ENCODE data around the gene SIRT5.

SIRT5 gene

DNA sequence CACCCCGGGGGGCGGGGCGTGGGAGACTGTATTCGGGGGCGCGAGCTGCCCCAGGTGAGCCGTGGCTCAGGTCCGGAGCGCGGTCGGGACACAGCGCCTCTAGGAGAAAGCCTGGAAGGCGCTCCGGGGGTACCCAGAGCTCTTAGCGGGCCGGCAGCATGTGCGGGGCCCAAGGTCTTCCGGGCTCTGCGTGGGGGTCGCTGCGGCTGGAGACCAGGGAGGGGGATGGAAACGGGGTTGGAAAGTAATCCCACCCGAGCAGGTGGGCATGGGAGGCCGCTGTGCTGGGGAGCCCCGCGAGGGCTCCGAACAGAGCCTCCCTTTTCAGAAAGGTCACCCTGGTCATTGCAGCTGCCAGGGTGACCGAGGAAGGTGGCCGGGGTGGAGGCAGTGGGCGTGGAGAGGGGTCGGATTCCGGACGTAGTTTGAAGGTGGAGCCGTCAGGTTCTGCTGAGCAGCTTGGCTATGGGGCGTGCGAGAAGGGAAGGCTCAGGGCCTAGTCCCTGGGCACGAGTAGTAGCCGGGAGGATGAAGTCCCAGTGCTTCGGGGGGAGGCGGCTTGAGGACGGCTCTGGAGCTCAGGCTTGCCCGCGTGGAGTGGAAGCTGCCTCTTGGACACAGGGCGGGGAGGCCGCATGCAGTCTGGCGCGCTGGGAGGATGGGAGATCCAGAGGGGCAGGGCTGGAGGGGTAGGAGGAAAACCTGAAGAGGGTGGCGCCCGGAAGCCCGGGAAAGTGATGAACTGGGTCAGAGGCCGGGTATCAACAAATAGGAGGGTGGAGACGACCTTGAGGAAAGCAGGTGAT is at the start of gene SIRT5:
Gene SIRT5, plus strand, starts transcription at position 31 of the 806 bp plus-strand sequence. CDS start 9,510 bp downstream, outside the sequence.
- in situ Hi-C loops (cut with HindIII; ENCODE audit: low sequenced_read_pairs) = no loop called here

DNA sequence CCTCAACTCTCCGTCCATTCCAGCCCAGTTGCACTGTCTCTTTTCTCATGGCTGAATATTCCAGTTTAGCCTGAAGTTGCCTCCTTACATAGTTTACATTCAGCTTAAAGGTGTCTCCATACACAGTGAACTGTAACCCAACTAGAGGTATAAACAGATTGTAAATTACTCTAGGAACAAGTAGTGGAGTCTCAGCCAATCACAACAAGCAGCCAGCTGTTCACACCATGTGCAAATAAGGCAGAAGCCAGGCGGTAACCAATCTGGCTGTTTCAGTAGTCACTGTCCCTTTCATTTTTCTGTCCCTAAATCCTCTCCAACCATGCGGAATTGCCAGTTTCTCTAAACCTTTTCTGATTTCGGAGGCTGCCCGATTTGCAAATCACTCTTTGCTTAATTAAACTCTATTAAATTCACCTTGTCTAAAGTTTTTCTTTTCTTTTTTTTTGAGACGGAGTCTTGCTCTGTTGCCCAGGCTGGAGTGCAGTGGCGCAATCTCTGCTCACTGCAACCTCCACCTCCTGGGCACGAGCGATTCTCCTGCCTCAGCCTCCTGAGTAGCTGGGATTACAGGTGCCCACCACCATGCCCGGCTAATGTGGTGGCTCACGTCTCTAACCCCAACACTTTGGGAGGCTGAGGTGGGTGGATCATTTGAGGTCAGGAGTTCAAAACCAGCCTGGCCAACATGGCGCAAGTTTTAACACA is 49.4 kb upstream of the SIRT5 start:
- in situ Hi-C loops (cut with HindIII; ENCODE audit: low sequenced_read_pairs) = no loop called here

DNA sequence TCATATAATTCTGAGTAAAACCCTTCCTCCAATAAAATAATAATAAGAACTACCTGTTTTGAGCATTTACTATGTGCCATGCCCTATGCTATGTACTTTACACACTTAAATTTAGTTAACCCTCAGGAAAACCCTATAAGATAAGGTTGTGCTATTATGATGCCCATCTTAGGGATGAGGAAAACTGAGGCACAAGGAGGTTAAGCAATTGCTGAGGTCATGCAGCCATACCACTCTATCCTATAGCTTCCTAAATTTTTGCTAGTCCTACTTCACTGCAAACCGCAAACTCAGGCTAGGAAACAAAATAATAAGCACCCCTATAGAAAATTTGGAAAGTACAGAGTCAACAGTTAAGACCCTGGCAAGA is 48.1 kb upstream of the SIRT5 start:
- in situ Hi-C loops (cut with HindIII; ENCODE audit: low sequenced_read_pairs) = no loop called here

DNA sequence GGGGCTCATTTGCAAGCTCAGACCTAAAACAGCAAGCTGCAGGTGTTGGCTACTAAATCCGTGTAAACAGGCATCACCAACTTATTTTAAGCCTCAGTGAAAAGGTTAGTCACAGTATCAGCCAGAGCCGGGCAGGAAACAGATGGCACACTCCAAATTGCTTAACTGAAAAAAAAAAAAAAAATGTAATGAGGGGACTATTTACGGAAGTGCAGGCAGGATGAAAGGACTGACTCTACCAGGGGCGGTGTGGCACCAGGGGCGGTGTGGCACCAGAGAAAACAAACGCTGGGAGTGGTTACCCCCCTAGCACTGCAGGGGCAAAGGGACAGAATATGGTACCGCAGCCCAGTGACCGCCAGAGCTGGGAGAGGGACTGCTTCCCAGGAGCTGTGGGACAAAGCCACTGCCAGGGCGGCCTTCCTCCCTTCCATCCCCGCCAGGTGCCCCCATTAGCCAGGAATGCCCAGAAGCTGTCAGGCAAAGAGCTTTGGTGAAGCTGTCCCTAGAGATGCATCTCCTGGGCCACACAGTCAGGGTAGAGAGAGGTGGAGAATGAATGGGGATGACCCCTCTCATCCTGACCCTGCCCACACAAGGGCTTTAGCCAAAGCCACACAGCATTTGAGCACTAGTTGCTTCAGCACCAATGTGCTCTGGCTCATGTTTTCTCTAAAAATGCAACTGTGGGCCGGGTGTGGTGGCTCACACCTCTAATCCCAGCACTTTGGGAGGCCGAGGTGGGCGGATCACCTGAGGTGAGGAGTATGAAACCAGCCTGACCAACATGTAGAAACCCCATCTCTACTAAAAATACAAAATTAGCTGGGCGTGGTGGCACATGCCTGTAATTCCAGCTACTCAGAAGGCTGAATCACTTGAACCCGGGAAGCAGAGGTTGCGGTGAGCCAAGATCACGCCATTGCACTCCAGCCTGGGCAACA is 47.4 kb upstream of the SIRT5 start:
- in situ Hi-C loops (cut with HindIII; ENCODE audit: low sequenced_read_pairs) = no loop called here

DNA sequence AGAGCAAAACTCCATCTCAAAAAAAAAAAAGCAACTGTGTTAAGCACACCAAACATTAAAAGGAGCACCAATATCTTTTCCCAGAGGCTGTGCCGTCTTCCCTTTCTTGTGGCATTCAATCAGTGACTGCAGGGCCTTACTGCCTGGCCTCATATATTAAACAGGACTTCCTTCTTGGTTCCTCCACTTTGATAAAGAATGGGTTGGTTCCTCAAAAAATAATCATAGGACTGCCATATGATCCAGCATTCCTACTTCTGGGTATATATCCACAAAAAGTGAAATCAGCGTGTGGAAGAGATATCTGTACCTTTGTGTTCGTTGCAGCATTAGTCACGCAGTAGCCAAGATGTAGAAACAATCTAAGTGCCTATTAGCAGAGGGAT is 46.7 kb upstream of the SIRT5 start:
- in situ Hi-C loops (cut with HindIII; ENCODE audit: low sequenced_read_pairs) = no loop called here

DNA sequence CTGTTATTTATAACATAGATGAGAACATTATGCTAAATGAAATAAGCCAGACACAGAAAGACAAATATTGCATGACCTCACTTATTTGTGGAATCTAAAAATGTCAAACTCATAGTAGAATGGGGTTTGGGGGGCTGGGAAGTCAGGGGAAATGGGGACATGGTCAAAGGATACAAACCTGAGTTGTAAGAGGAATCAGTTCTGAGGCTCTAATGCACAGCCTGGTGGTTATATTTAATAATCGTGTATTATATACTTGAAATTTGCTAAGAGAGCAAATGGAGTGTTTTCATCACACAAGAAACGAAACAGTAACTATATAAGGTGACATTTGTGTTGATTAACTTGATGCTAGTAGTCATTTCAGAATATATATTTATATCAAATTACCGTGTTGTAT is 46.2 kb upstream of the SIRT5 start:
- in situ Hi-C loops (cut with HindIII; ENCODE audit: low sequenced_read_pairs) = no loop called here

DNA sequence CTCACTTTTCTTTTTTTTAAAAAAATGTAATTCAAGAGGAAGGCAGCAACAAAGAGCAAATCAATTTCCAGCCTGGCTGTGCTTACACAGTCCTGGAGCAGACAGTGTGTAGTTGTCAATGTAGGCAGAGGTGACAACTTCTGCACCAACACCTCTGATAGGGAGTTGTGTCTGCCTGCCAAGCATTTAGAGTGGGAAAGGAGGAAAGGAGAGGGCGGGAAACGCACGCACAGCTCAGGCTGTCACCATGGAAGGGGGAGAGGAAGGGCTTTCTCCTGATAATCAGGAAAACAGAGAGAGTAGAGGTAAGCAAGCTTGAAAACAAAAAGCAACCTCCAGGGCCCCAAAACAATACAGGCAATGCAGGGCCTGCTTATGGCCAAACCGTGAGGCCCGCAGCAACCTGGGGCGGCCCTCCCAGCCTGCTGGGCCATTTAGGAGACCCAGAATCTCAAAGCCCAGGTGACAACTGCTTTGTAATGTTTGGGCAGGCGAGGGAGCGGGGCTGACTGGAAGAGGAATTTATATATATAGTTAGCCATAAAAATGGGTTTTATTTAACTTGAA is 45.5 kb upstream of the SIRT5 start:
- in situ Hi-C loops (cut with HindIII; ENCODE audit: low sequenced_read_pairs) = no loop called here

DNA sequence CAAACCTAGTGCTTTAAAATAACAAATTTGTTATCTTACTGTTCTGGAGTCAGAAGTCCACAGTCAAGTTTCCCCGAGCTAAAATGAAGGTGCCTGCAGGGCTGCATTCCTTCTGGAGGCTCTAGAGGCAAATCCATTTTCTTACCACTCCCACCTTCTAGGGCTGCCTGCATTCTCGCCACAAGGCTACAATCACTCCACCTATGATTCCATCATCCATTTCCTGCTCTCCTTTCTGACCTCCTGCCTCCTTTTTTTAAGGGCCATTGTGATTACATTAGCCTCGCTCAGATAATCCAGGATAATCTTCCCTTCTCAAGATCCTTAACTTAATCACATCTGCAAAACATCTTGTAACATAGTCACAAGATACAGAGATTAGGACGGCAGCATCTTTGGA is 42.4 kb upstream of the SIRT5 start:
- in situ Hi-C loops (cut with HindIII; ENCODE audit: low sequenced_read_pairs) = no loop called here

DNA sequence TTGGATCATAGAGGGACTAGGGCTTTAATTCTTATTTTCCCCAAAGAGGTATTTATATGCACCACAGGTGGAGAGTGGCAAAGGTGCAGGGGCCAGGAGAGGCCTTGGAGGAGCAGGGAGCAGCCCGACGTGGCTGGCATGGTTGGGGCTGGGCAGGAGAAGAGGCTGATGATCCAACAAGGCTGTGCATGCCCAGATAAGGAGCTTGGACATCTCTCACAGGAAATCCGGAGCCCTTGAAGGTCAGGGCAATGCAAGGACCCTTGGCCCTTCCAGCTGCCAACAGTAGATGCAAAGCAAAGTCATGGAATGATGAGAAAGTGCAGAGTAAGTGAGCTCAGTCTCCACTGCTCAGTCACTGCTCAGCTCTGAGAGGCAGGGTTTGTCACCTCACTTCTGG is 39.9 kb upstream of the SIRT5 start:
- in situ Hi-C loops (cut with HindIII; ENCODE audit: low sequenced_read_pairs) = no loop called here

DNA sequence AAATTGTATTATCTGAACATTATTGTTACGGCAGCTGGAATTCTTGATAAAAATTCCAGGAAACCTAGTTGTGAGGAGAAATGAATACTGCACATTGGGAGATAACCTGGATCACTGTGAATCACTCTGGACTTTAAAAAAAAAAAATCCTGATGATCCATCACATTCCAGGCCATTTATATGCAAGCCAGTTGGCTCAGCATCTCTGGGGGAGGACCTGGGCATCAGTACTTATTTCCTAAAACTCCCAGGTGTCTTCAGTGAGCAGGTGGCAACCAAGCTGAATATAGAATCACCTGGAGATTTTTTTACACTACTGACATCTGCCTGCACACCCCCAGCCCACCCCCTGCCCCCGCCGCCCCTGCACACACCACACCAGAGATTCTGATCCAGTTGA is 39.1 kb upstream of the SIRT5 start:
- in situ Hi-C loops (cut with HindIII; ENCODE audit: low sequenced_read_pairs) = no loop called here

DNA sequence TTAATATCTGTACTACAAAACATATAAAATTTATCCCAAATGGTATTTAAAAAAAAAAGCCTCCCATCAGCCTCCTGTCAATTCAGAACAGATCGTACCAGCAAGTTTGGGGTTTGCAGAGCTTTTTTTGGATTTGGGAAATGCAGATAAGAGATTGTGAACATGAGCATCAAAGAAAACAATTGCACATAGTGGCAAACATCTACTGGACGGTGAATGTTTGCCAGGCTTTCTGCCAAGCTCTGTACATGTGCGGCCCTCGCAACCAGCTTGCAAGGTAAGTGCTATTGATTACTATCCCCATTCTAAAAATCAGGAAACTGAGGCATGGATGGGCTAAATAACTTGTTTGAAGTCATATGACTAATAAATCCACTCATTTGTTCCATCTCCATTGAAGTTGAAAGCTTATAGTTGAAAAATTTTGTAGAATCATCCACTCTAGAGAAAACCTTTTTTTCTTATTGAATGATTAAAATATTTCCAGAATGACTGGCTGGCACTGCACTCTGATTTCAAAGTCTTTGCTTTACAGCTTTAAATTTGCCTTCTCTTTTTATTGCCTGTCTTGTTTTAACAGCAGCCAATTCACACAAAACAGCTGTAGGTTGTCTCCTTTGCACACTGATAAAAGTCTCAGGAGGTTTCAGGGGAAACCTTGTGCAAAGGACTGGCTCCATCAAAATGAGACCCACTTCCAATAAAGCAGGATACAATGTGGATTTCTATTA is 37.4 kb upstream of the SIRT5 start:
- in situ Hi-C loops (cut with HindIII; ENCODE audit: low sequenced_read_pairs) = no loop called here

DNA sequence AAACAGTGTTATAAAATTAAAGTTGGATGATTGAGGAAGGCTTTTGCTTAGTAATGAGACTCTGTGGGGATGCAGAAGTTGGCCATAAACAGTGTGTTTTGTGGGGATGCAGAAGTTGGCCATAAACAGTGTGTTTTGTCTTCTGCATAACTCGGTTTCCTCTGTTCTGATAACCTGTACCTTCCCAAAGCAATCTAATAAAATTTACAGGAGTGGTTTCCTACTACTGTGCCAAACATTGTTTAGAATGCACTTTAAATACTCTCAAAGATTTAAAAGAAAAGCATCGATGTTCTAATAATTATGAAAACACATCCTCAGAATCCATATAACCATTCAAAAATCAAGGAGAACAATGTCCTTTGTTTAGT is 36.9 kb upstream of the SIRT5 start:
- in situ Hi-C loops (cut with HindIII; ENCODE audit: low sequenced_read_pairs) = no loop called here

DNA sequence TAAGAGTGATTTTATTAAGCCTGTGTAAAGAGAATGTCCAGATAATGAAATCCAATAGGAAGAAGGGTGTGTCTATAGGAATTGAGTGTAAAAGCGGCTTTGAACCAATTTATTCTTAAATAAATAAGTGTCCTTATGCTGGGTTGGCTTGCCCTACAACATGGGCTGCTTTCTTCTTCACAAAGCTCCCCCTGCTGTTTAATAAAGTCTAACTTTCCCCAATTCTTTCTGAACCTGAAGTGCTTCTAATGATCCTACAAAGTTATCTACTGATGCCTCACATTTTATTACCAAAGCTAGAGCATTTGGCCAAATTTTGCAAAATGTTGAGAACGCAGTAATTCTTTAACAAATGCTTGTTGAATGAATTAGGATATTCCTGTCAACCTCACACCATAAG is 36.3 kb upstream of the SIRT5 start:
- in situ Hi-C loops (cut with HindIII; ENCODE audit: low sequenced_read_pairs) = no loop called here

DNA sequence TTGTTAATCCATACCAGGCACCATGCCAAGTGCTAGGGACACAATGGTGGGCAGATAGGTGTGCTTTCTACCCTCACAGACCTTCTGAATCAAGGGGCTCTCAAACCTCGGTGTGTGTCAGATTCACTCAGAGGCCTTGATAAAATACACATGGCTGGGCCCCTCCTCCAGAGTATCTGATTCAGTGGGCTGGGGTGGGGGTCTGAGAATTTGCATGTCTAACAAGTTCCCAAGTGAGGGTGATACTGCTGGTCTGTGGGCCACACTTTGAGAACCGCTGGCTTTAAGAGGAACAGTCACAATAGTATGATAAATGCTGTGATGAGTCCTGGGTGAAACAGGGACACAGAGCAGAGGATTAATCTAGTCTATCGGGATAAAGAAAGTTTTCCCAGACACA is 35.8 kb upstream of the SIRT5 start:
- in situ Hi-C loops (cut with HindIII; ENCODE audit: low sequenced_read_pairs) = no loop called here

DNA sequence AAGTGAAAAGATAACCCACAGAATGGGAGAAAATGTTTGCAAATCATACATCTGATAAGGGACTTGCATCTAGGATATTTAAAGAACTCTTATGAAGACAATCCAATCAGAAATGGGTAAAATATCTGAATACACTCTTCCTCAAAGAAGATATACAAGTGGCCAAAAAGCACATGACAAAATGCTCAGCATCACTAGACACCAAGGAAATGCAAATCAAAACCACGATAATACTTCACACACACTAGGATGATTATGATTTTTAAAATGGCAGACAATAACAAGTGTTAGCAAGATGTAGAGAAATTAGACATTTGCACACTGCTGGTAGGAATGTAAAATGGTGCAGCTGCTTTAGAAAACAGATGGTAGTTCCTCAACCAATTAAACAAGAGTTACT is 34.8 kb upstream of the SIRT5 start:
- in situ Hi-C loops (cut with HindIII; ENCODE audit: low sequenced_read_pairs) = no loop called here

DNA sequence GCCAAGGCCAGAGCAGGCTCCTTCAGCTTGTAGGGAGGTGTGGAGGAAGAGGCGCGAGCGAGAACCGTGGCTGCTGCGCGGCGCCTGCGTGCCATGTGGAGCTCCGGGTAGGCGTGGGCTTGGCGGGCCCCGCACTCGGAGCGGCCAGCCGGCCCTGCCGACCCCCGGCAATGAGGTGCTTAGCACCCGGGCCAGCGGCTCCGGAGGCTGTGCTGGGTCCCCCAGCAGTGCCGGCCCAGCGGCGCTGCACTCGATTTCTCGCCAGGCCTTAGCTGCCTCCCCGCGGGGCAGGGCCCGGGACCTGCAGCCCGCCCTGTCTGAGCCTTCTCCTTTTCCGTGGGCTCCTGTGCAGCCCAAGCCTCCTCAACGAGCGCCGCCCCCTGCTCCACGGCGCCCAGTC is 32.9 kb upstream of the SIRT5 start:
- in situ Hi-C loops (cut with HindIII; ENCODE audit: low sequenced_read_pairs) = no loop called here

DNA sequence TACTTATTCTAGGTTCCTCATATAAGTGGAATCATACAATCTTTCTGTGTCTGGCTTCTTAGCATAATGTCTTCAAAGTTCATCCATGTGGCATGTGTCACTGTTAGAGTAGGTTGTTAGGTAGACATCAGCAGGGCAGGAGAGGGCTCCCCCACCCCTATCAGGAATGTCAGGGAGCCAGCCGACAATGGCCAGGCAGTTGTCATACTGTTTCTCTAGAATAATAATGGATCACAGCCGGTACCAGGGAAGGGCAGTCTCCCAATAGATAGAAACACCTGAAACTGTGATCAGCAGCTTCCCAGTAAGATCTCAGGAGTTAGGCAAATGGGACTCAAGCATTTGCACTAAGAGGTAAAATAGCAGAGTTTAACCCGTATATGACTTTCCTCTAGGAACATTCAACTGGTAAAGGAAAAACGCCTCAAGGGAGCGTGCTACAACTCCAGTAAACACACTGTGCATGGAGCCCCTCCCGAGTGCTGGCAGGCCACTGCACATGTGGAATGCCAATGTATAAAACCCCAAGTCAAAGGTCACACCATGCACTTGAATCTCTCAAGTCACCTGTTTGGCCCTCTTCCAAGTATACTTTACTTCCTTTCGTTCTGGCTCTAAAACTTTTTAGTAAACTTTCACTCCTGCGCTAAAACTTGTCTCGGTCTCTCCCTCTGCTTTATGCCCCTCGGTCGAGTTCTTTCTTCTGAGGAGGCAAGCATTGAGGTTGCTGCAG is 29.8 kb upstream of the SIRT5 start:
- in situ Hi-C loops (cut with HindIII; ENCODE audit: low sequenced_read_pairs) = no loop called here

DNA sequence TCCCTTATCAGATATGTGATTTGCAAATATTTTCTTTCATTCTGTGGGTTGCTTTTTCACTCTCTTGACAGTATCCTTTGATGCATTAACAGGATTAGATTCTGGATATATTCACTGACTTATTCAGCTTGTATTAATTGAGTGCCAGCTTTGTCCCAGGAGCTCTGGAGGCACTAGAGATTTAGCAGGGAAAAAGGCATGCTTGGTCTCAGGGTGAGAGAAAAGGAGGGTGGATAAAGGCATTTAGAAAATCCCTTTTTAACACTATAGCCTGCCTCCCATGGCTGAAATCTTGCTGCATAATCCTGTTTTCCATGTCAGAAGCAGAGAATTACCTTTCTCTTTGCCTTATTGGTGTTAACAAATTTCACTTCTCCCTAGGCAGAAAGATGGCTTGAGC is 28.5 kb upstream of the SIRT5 start:
- in situ Hi-C loops (cut with HindIII; ENCODE audit: low sequenced_read_pairs) = no loop called here

DNA sequence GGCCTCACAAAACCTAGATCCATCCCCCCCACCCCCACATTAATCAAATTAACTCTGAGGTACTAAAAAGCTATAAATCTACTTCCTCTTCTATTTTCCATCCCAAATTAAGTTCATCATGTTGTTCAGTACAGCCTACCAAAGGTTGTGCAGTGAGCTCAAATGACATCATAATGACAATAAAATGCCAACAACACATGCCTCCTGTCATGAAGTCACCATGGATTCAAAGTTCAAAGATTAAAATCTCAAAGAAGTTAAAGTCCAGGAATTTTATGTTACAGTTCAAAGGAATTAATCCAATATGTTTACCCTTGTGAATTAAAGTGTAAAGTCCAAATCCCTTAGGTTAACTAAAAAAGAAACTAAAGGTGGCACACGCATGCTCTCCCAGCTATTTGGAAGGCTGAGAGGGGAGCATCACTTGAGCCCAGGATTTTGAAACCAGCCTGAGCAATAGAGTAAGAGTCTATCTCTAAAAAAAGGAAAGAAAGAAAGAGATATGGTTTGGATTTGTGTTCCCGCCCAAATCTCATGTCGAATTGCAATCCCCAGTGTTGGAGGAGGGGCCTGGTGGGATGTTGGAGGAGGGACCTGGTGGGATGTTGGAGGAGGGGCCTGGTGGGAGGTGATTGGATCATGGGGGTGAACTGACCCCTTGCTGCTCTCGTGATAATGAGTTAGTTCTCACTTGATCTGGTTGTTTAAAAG is 25.7 kb upstream of the SIRT5 start:
- in situ Hi-C loops (cut with HindIII; ENCODE audit: low sequenced_read_pairs) = no loop called here
